T-helper 1 cell treated with Interleukin-12 subunit alpha and Interleukin-12 subunit beta and Interleukin-4 antibody, amounts not matched to agents 30 μg/mL and 1 μg/mL, for 36 hours (primary cell): Measurements from ENCODE around the gene KRT4.

ENCODE experiments used
- H3K27ac Mint-ChIP-seq: one replicate; pipeline ENCODE4 v1.8.0; 2021; ENCODE audit warnings: mild to moderate bottlenecking, mixed read lengths
- H3K27me3 Mint-ChIP-seq: one replicate; pipeline ENCODE4 v1.8.0; 2021; ENCODE audit warnings: low read depth, mixed read lengths
- H3K36me3 Mint-ChIP-seq: one replicate; pipeline ENCODE4 v1.8.0; 2021; ENCODE audit warnings: low read depth, mixed read lengths
- H3K4me1 Mint-ChIP-seq: one replicate; pipeline ENCODE4 v1.8.0; 2021; ENCODE audit warnings: low read depth, mixed read lengths
- H3K4me3 Mint-ChIP-seq: one replicate; pipeline ENCODE4 v1.8.0; 2021; ENCODE audit warnings: mild to moderate bottlenecking, moderate library complexity, mixed read lengths
- H3K9me3 Mint-ChIP-seq: one replicate; pipeline ENCODE4 v1.8.0; 2021; ENCODE audit warnings: mixed read lengths

Gene KRT4

DNA sequence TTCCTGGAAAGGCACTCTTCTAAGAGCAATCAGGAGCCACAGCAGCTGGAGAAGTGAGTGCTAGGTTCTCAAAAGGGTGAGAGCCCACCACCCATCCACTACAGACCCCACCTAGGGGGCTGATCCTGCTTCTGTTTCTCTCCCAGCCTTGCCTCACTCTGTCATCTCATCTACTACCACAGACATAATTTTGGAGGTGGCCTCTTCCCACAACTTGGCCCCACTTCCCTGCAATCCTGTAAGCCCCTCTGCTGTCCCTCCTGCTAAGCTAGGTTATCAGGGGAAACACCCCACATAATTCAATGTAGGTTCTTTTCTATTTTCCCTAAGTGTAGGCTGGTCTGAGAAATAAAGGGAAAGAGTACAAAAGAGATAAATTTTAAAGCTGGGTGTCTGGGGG, 53.3 kb downstream of the KRT4 start:
- peaks cover 13% of the 10 kb centered on the region for H3K9me3 Mint-ChIP-seq
- no peak overlapping the region for H3K27ac Mint-ChIP-seq
- no peaks in the 10 kb centered on the region for H3K27me3 Mint-ChIP-seq
- H3K36me3 Mint-ChIP-seq: no peaks in the 10 kb centered on the region
- no peak overlapping the region for H3K4me3 Mint-ChIP-seq
- no peaks in the 10 kb centered on the region for H3K4me1 Mint-ChIP-seq

DNA sequence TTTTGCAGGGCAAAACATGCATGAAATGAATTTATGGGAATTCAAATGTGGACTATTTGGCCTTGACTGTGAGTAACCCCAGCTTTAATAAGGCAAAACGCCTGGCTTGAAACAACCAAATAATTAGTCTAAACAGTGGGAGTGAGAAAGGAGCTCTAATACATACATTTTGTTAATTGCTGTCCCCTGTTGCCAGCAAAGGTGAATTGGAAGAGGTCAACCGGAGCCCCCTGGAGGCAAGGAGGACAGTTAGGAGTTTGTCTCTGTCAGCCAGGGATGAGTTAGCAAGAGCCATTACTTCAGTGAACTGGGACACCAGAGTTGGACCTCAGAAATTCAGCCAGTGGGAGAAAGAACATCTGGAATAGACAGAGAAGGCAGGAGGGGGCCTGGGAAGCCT, 54.2 kb downstream of the KRT4 start:
- no peaks in the 10 kb centered on the region for H3K27me3 Mint-ChIP-seq
- H3K4me3 Mint-ChIP-seq: no peak overlapping the region
- H3K36me3 Mint-ChIP-seq: no peaks in the 10 kb centered on the region
- H3K4me1 Mint-ChIP-seq: no peaks in the 10 kb centered on the region
- H3K27ac Mint-ChIP-seq: no peak overlapping the region
- peaks cover 13% of the 10 kb centered on the region for H3K9me3 Mint-ChIP-seq

DNA sequence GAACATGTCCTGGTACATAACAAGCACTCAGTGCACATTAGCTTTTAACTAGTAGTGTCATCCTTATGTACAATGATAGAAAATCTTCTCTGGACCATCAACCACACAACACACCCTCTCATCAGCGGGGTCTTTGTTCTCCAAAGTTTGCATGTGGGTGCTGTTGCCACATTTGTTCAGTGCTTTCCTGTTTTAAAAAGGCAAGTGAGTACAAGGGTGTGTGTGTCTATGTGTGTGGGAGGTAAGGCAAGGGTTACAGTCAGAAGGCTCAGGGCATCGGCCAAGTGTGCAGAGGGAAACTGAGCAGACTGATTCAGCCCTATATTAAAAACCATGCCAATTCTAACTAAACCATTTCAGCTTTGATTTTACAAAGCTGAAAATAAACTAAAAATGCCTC, 54.7 kb downstream of the KRT4 start:
- Mint-ChIP-seq H3K4me1 (no peaks in the 10 kb centered on the region), H3K27me3 (no peaks in the 10 kb centered on the region), H3K4me3 (no peak overlapping the region), H3K36me3 (no peaks in the 10 kb centered on the region), H3K9me3 (peaks cover 13% of the 10 kb centered on the region), H3K27ac (no peak overlapping the region)

- Mint-ChIP-seq H3K4me1 (no peaks in the 10 kb centered on the region), H3K27ac (no peak overlapping the region), H3K9me3 (peaks cover 13% of the 10 kb centered on the region), H3K36me3 (no peaks in the 10 kb centered on the region), H3K4me3 (no peak overlapping the region), H3K27me3 (peaks cover 2% of the 10 kb centered on the region)
Observed at GRCh38 chr12:52757449-52758176, 56.3 kb downstream of the KRT4 start.
